Retinal pigment epithelial cell (primary cell): ENCODE data around the gene MED13L.

ENCODE experiments used
- DNase-seq: peaks from one replicate; pipeline ENCODE4 v3.0.0-alpha.2; 2010; ENCODE audit warnings: low read depth
- H3K4me3 ChIP-seq: 2 replicates; pipeline ENCODE4 v1.5.1; 2011; ENCODE audit warnings: mild to moderate bottlenecking, low read length, control low read depth, moderate library complexity
- TF ChIP-seq, protein P1 (sequence below): conservative IDR thresholded peaks from 2 replicates; pipeline ENCODE4 v1.5.1; 2011; ENCODE audit warnings: low read depth, low read length, control low read depth, inconsistent platforms

The MED13L gene

DNA sequence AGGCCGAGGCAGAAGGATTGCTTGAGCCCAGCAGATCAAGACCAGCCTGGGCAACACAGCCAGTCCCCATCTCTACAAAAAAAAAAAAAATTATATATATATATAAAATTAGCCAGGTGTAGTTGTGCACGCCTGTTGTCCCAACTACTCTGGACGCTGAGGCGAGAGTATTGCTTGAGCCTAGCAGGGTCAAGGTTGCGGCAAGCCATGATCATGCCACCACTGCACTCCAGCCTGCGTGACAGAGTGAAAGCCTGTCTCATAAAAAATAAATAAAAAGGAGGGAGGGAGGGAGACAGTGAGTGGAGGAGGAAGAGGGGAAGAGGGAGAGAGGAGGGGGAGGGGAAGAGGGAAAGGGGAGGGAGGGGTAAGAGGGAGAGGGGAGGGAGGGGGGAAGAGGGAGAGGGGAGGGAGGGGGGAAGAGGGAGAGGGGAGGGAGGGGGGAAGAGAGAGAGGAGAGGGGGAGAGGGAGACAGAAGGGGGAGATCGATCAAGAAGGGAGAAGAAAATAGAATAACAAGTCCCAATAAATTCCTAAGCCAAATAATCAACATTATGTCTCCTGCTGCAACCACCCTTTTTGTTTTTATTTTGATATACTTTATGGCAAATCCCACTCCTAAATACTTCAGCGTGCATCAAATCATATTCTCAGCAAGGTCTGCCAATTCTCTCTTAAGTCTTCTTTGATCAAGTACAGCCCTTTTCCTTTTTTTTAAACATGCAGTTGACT, 163.9 kb downstream of the MED13L start:
- H3K4me3 ChIP-seq: no peak overlapping the region
- DNase-seq: no peak
- TF ChIP-seq, protein P1, sequence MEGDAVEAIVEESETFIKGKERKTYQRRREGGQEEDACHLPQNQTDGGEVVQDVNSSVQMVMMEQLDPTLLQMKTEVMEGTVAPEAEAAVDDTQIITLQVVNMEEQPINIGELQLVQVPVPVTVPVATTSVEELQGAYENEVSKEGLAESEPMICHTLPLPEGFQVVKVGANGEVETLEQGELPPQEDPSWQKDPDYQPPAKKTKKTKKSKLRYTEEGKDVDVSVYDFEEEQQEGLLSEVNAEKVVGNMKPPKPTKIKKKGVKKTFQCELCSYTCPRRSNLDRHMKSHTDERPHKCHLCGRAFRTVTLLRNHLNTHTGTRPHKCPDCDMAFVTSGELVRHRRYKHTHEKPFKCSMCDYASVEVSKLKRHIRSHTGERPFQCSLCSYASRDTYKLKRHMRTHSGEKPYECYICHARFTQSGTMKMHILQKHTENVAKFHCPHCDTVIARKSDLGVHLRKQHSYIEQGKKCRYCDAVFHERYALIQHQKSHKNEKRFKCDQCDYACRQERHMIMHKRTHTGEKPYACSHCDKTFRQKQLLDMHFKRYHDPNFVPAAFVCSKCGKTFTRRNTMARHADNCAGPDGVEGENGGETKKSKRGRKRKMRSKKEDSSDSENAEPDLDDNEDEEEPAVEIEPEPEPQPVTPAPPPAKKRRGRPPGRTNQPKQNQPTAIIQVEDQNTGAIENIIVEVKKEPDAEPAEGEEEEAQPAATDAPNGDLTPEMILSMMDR: no peak

DNA sequence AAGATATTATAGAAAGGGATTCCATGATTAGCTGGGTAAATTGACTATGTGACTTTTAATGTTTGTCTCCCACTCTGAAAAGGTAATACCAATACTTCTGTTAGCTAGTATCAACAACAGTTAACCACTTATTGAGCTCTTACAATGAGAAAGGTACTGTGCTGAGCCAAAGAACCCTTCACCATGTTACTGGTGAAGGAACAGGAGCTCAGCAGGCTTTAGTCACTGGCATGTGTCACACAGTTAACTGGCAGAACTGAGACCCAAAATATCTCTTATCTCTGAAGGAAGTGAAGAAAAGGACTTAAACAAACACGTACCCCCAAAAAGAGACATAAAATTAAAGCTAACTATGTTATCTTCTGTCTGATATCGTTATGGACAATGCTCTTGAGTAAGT, 170.6 kb downstream of the MED13L start:
- no peak for DNase-seq
- TF ChIP-seq, protein P1: no peak

DNA sequence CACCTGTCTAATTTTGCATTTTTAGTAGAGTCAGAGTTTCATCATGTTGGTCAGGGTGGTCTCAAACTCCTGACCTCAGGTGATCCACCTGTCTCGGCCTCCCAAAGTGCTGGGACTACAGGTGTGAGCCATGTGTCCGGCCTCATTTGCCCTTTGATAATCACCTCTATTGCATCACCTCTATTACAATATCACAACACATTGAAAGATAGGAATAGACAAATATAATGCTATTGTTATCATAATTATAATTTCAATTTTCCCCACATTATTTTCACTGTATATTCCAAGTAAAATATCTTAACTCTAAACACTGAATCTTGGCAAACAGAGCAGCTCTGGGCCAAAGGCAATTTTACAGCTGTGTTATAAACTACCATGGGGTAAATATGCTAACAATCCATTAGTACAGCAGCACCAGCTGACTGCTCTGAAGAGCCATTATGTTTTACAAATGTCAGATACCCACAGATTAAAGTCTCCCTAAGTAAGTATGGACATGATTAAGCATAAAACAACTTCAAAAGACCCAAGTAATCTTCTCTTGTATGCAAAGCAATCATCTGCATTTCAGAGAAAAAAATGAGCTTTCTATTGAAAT, 173.2 kb downstream of the MED13L start:
- no peak for DNase-seq
- TF ChIP-seq, protein P1: no peak
- no peak overlapping the region for H3K4me3 ChIP-seq

More for the DNA sequence above, 170.6 kb downstream of the MED13L start:
- H3K4me3 ChIP-seq: no peak overlapping the region

DNA sequence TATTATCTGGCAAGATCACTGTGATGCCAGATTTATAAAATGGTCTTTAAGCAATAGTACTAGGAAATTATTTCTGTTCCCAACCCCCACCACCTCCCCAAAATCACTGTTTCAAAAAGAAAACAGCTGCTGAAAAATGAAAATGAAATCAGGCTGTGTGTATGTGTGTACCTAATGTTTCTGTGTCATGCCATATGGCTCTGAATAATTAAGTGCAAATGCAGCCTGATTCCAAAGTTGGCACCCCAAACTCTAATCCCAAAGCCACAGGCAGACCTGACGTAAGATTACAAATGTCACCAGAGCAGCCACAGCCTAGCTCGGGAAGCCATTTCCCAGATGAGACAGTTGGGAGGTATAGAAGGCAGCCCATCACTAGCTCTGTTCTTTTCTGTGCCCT, 175.5 kb downstream of the MED13L start:
- no peak overlapping the region for H3K4me3 ChIP-seq
- no peak for DNase-seq
- TF ChIP-seq, protein P1: no peak

DNA sequence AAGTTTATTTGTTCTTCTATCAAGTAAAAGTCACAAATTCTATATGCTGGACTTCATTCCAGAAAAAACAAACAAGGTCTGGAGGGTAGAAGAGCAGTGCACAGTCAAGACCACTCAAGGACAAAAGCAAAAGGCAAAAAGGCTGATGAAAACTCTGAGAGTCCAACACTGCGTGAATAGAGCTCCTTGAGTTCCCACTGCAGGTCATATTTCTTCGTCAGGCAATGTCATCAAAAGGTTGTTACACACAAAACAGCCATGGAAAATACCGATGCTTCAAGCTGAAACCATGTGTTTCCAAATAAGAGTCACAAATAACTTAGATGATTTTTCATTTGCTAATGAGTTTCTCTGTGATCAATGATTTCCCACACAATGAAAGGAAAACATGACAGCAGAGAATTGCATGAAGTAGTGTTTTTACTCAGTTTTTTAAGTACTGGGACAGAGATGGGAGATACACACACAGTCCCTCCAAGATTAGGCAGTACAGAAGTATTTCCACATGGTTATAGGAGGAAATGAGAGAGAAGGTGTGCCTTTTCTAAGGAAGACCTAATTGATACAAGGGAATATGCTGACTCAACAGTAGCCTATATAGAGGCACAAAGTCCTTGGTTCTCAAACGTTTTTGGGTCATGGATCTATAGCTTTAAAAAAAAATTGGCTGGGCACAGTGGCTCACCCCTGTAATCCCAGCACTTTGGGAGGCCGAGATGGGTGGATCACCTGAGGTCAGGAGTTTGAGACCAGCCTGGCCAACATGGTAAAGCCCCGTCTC, 177.7 kb downstream of the MED13L start:
- TF ChIP-seq, protein P1: no peak
- no peak overlapping the region for H3K4me3 ChIP-seq
- DNase-seq: no peak

DNA sequence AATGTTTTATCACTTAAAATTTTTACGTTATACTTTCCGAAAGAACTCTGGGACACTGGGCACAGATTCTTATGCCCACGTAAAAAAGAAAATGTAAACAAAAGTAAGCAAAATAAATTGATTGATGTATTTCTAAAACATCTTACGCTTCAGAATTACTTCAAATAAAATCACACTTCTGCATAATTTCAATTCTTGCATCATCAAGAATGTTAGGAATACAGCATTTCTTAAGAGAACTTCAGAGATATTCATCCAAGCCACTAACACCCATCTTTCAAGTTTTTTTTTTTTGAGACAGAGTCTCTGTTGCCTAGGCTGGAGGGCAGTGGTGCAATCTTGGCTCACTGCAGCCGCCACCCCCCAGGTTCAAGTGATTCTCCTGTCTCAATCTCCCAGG, 180.6 kb downstream of the MED13L start:
- H3K4me3 ChIP-seq: no peak overlapping the region
- no peak for DNase-seq
- TF ChIP-seq, protein P1: no peak
